ENCODE data around the gene BCKDK. TPM values are rescaled to one million over a fixed set of nuclear protein-coding genes. Genes with fewer than 3 reads are reported as not detected.
A peak's percentile ranks its signal among the peaks of the same experiment; 100 is the strongest.

The BCKDK gene
- total and polyA plus RNA-seq, 2 of the 13 experiments (the other 11 are each of a cell fraction or from before 2014, with no cell fraction given) = 24.9 to 42.6 TPM

GRCh38 chr16:31073970-31074813, 34.0 kb upstream of the BCKDK start, which contains the start of the genes ZNF646 and ZNF668 (continued):
- TF ChIP-seq ZNF142 (CRISPR knock-in tag; IDR thresholded peaks at IDR 0.05) (no peak; the same call in 1 of the 2 replicates), KLF11 (CRISPR knock-in tag; IDR thresholded peaks at IDR 0.05) (peak; percentile 39; the same call in 1 of the 2 replicates), ZNF468 (CRISPR knock-in tag; IDR thresholded peaks at IDR 0.05) (no peak), FOXP1 (IDR thresholded peaks at IDR 0.05) (peak; percentile 49; the same call in 1 of the 2 replicates), FOXP1 (CRISPR knock-in tag; IDR thresholded peaks at IDR 0.05) (no peak), SCMH1 (CRISPR knock-in tag; IDR thresholded peaks at IDR 0.05; ENCODE audit: borderline replicate concordance) (no peak), HNF4G (IDR thresholded peaks at IDR 0.05; ENCODE audit: borderline replicate concordance, low read depth, low read length) (peak; percentile 62; the same call in 1 of the 2 replicates), HNF4G (CRISPR knock-in tag; IDR thresholded peaks at IDR 0.05; ENCODE audit: borderline replicate concordance, low read depth) (no peak), ZNF33A (CRISPR knock-in tag; IDR thresholded peaks at IDR 0.05; ENCODE audit: borderline replicate concordance) (no peak), ZNF691 (CRISPR knock-in tag; IDR thresholded peaks at IDR 0.05; ENCODE audit: borderline replicate concordance, low read depth) (peak; percentile 85; the same call in 1 of the 2 replicates), ZNF143 (CRISPR knock-in tag; IDR thresholded peaks at IDR 0.05) (peak; percentile 79), SIN3B (IDR thresholded peaks at IDR 0.05; ENCODE audit: low read length) (peak; percentile 85), TARDBP (CRISPR knock-in tag; IDR thresholded peaks at IDR 0.05) (peak; percentile 97), HMGXB4 (CRISPR knock-in tag; IDR thresholded peaks at IDR 0.05; ENCODE audit: borderline replicate concordance in 1 of 2, low read depth in 1 of 2) (peak; percentile 63 to 67; a peak in 2 of 4 replicates), FOXA3 (CRISPR knock-in tag; IDR thresholded peaks at IDR 0.05) (peak; percentile 75), AGO2 (optimal IDR thresholded peaks at IDR 0.05; ENCODE audit: low read depth, low read length) (peak; percentile 97)
- TF ChIP-seq, protein P1, sequence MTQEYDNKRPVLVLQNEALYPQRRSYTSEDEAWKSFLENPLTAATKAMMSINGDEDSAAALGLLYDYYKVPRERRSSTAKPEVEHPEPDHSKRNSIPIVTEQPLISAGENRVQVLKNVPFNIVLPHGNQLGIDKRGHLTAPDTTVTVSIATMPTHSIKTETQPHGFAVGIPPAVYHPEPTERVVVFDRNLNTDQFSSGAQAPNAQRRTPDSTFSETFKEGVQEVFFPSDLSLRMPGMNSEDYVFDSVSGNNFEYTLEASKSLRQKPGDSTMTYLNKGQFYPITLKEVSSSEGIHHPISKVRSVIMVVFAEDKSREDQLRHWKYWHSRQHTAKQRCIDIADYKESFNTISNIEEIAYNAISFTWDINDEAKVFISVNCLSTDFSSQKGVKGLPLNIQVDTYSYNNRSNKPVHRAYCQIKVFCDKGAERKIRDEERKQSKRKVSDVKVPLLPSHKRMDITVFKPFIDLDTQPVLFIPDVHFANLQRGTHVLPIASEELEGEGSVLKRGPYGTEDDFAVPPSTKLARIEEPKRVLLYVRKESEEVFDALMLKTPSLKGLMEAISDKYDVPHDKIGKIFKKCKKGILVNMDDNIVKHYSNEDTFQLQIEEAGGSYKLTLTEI (CRISPR knock-in tag; conservative IDR thresholded peaks at IDR 0.05) = no peak
